NCI-H2171 (cell line): ENCODE data around the gene GLS.

Source experiments
- DNase-seq: peaks from one replicate; lab custom pipeline; 2025; lab: John Stamatoyannopoulos, UW

GLS gene

GRCh38 chr2:191014653-191015020, 134.0 kb downstream of the GLS start:
- DNase-seq, result no peak
